Measurements from ENCODE around the gene TNS3.
"Not testable (repeated sequence)": the region's sequence is repeated elsewhere in the genome, so short reads cannot be mapped to it uniquely, and the experiment has no call there.

TNS3 gene

GRCh38 chr7:47469846-47470245 is 112.1 kb downstream of the TNS3 start:
- H4K91ac ChIP-seq (ENCODE audit: low read length); H3K9me3 ChIP-seq (ENCODE audit: control insufficient read depth, low read length); H4K8ac ChIP-seq (ENCODE audit: low read length); H2BK120ac ChIP-seq (ENCODE audit: low read depth, low read length); H3K4ac ChIP-seq (ENCODE audit: low read depth in 1 of 2, low read length in 2 of 2); H3K27me3 ChIP-seq (ENCODE audit: control insufficient read depth in 1 of 2, insufficient read depth in 1 of 2, low read length in 2 of 2); H3K4me2 ChIP-seq (ENCODE audit: low read length, poor library complexity, severe bottlenecking); H3K9ac ChIP-seq (ENCODE audit: low read length); H2BK5ac ChIP-seq (ENCODE audit: low read depth, low read length, poor library complexity, severe bottlenecking); H3K18ac ChIP-seq (ENCODE audit: low read depth in 1 of 2, low read length in 2 of 2); H2AFZ ChIP-seq (ENCODE audit: low read depth, low read length); H2BK15ac ChIP-seq (ENCODE audit: low read depth, poor library complexity, severe bottlenecking); H2AK5ac ChIP-seq (ENCODE audit: low read length, severe bottlenecking); H3K23ac ChIP-seq (ENCODE audit: low read length in 2 of 2); H3K4me3 ChIP-seq (ENCODE audit: insufficient read depth in 1 of 2, low read depth in 1 of 2, low read length in 2 of 2); H3K14ac ChIP-seq (ENCODE audit: low read length in 2 of 2); H2BK12ac ChIP-seq (ENCODE audit: low read length in 2 of 2); DNase-seq: not testable (repeated sequence)
- H3K36me3 ChIP-seq (ENCODE audit: control insufficient read depth in 1 of 2, insufficient read depth in 2 of 2, low read depth in 1 of 2, low read length in 2 of 2), result peaks cover 0 to 21% of the 10 kb centered on the region in 2 experiments
- H3K4me1 ChIP-seq (ENCODE audit: control insufficient read depth, insufficient read depth, low read depth, low read length), result peaks cover 30% of the 10 kb centered on the region
- peak overlapping the region; percentile 28 for H3K27ac ChIP-seq (ENCODE audit: low read length, poor library complexity, severe bottlenecking)
- peaks cover 23% of the 10 kb centered on the region for H3K79me1 ChIP-seq (replicated peaks; ENCODE audit: low read length, poor library complexity, severe bottlenecking)
- 100% methylated on average over 2 of the region's 5 CpGs for WGBS

- Histone ChIP-seq H3K4ac (ENCODE audit: low read depth in 1 of 2, low read length in 2 of 2) (no peak overlapping the region), H3K9ac (ENCODE audit: low read length) (no peak overlapping the region), H3K4me1 (ENCODE audit: control insufficient read depth, insufficient read depth, low read depth, low read length) (peaks cover 17% of the 10 kb centered on the region), H3K18ac (ENCODE audit: low read depth in 1 of 2, low read length in 2 of 2) (no peak overlapping the region), H3K4me3 (ENCODE audit: insufficient read depth in 1 of 2, low read depth in 1 of 2, low read length in 2 of 2) (no peak overlapping the region), H3K14ac (ENCODE audit: low read length in 2 of 2) (no peak overlapping the region), H2BK12ac (ENCODE audit: low read length in 2 of 2) (no peak overlapping the region), H3K23ac (ENCODE audit: low read length in 2 of 2) (no peak overlapping the region), H2AK5ac (ENCODE audit: low read length, severe bottlenecking) (no peak overlapping the region), H4K8ac (ENCODE audit: low read length) (no peak overlapping the region), H3K79me1 (replicated peaks; ENCODE audit: low read length, poor library complexity, severe bottlenecking) (peaks cover 27% of the 10 kb centered on the region), H4K91ac (ENCODE audit: low read length) (no peak overlapping the region), H2BK15ac (ENCODE audit: low read depth, poor library complexity, severe bottlenecking) (no peak overlapping the region), H2AFZ (ENCODE audit: low read depth, low read length) (no peak overlapping the region), H3K36me3 (ENCODE audit: control insufficient read depth in 1 of 2, insufficient read depth in 2 of 2, low read depth in 1 of 2, low read length in 2 of 2) (peaks cover 0 to 14% of the 10 kb centered on the region in 2 experiments), H3K4me2 (ENCODE audit: low read length, poor library complexity, severe bottlenecking) (no peak overlapping the region), H3K27me3 (ENCODE audit: control insufficient read depth in 1 of 2, insufficient read depth in 1 of 2, low read length in 2 of 2) (peaks cover 0 to 15% of the 10 kb centered on the region in 2 experiments), H3K27ac (ENCODE audit: low read length, poor library complexity, severe bottlenecking) (no peak overlapping the region), H2BK120ac (ENCODE audit: low read depth, low read length) (no peak overlapping the region), H3K9me3 (ENCODE audit: control insufficient read depth, low read length) (no peaks in the 10 kb centered on the region), H2BK5ac (ENCODE audit: low read depth, low read length, poor library complexity, severe bottlenecking) (no peak overlapping the region)
- DNase-seq, result no peak
- 100% methylated on average over 1 of the region's 4 CpGs for WGBS
These were observed 115.1 kb downstream of the TNS3 start for GRCh38 chr7:47466832-47467231.

GRCh38 chr7:47465191-47465590 is 116.7 kb downstream of the TNS3 start:
- 72% methylated on average over 7 of the region's 7 CpGs for WGBS
- Histone ChIP-seq H4K8ac (ENCODE audit: low read length) (peak overlapping the region; percentile 16), H3K36me3 (ENCODE audit: control insufficient read depth in 1 of 2, insufficient read depth in 2 of 2, low read depth in 1 of 2, low read length in 2 of 2) (peaks cover 0 to 11% of the 10 kb centered on the region in 2 experiments), H3K23ac (ENCODE audit: low read length in 2 of 2) (no peak overlapping the region), H2BK15ac (ENCODE audit: low read depth, poor library complexity, severe bottlenecking) (no peak overlapping the region), H4K91ac (ENCODE audit: low read length) (no peak overlapping the region), H2BK5ac (ENCODE audit: low read depth, low read length, poor library complexity, severe bottlenecking) (no peak overlapping the region), H3K27me3 (ENCODE audit: control insufficient read depth in 1 of 2, insufficient read depth in 1 of 2, low read length in 2 of 2) (peaks cover 0 to 16% of the 10 kb centered on the region in 2 experiments), H3K4me2 (ENCODE audit: low read length, poor library complexity, severe bottlenecking) (no peak overlapping the region), H3K4ac (ENCODE audit: low read depth in 1 of 2, low read length in 2 of 2) (no peak overlapping the region), H3K9ac (ENCODE audit: low read length) (no peak overlapping the region), H2BK12ac (ENCODE audit: low read length in 2 of 2) (no peak overlapping the region), H2AFZ (ENCODE audit: low read depth, low read length) (no peak overlapping the region), H3K79me1 (replicated peaks; ENCODE audit: low read length, poor library complexity, severe bottlenecking) (peaks cover 30% of the 10 kb centered on the region), H3K27ac (ENCODE audit: low read length, poor library complexity, severe bottlenecking) (no peak overlapping the region), H3K9me3 (ENCODE audit: control insufficient read depth, low read length) (no peaks in the 10 kb centered on the region), H3K14ac (ENCODE audit: low read length in 2 of 2) (peak overlapping the region in 1 of 2 experiments; percentile 26), H3K4me3 (ENCODE audit: insufficient read depth in 1 of 2, low read depth in 1 of 2, low read length in 2 of 2) (no peak overlapping the region), H2BK120ac (ENCODE audit: low read depth, low read length) (no peak overlapping the region), H3K18ac (ENCODE audit: low read depth in 1 of 2, low read length in 2 of 2) (no peak overlapping the region), H2AK5ac (ENCODE audit: low read length, severe bottlenecking) (no peak overlapping the region), H3K4me1 (ENCODE audit: control insufficient read depth, insufficient read depth, low read depth, low read length) (peaks cover 8% of the 10 kb centered on the region)
- peak; percentile 78 for DNase-seq

- Histone ChIP-seq H3K9me3 (ENCODE audit: control insufficient read depth, low read length) (no peaks in the 10 kb centered on the region), H2AFZ (ENCODE audit: low read depth, low read length) (no peak overlapping the region), H4K91ac (ENCODE audit: low read length) (no peak overlapping the region), H2BK120ac (ENCODE audit: low read depth, low read length) (no peak overlapping the region), H3K14ac (ENCODE audit: low read length in 2 of 2) (no peak overlapping the region), H3K18ac (ENCODE audit: low read depth in 1 of 2, low read length in 2 of 2) (no peak overlapping the region), H3K9ac (ENCODE audit: low read length) (no peak overlapping the region), H3K4me1 (ENCODE audit: control insufficient read depth, insufficient read depth, low read depth, low read length) (peaks cover 8% of the 10 kb centered on the region), H2BK15ac (ENCODE audit: low read depth, poor library complexity, severe bottlenecking) (no peak overlapping the region), H3K36me3 (ENCODE audit: control insufficient read depth in 1 of 2, insufficient read depth in 2 of 2, low read depth in 1 of 2, low read length in 2 of 2) (peaks cover 0 to 11% of the 10 kb centered on the region in 2 experiments), H2BK12ac (ENCODE audit: low read length in 2 of 2) (no peak overlapping the region), H2AK5ac (ENCODE audit: low read length, severe bottlenecking) (peak overlapping the region; percentile 28), H3K27ac (ENCODE audit: low read length, poor library complexity, severe bottlenecking) (no peak overlapping the region), H2BK5ac (ENCODE audit: low read depth, low read length, poor library complexity, severe bottlenecking) (no peak overlapping the region), H3K4me2 (ENCODE audit: low read length, poor library complexity, severe bottlenecking) (no peak overlapping the region), H3K23ac (ENCODE audit: low read length in 2 of 2) (no peak overlapping the region), H3K4ac (ENCODE audit: low read depth in 1 of 2, low read length in 2 of 2) (no peak overlapping the region), H3K79me1 (replicated peaks; ENCODE audit: low read length, poor library complexity, severe bottlenecking) (peaks cover 35% of the 10 kb centered on the region), H3K27me3 (ENCODE audit: control insufficient read depth in 1 of 2, insufficient read depth in 1 of 2, low read length in 2 of 2) (peaks cover 0 to 16% of the 10 kb centered on the region in 2 experiments), H3K4me3 (ENCODE audit: insufficient read depth in 1 of 2, low read depth in 1 of 2, low read length in 2 of 2) (no peak overlapping the region), H4K8ac (ENCODE audit: low read length) (no peak overlapping the region)
- DNase-seq, result no peak
- 97% methylated on average over 8 of the region's 9 CpGs for WGBS
These were observed 117.6 kb downstream of the TNS3 start for GRCh38 chr7:47464266-47464665.

All from mesenchymal stem cell (in vitro differentiated cells and primary cell).